ENCODE measurements around the gene DOCK9. TPM values are rescaled to one million over a fixed set of nuclear protein-coding genes. Genes with fewer than 3 reads are reported as not detected.
A peak's percentile ranks its signal among the peaks of the same experiment; 100 is the strongest.

Gene DOCK9
- total RNA-seq, 1 donor from 2014 or later: 46.2 TPM

- no peak for DNase-seq (ENCODE audit: extremely low spot score, unreplicated experiment)
- H3K27me3 Mint-ChIP-seq: no peaks in the 10 kb centered on the region
- H3K9me3 Mint-ChIP-seq: no peaks in the 10 kb centered on the region
- H3K4me3 Mint-ChIP-seq: no peak overlapping the region
- peak overlapping the region; percentile 59 for H3K27ac Mint-ChIP-seq
- H3K4me1 Mint-ChIP-seq (ENCODE audit: unreplicated experiment): peaks cover 30% of the 10 kb centered on the region
- TF ChIP-seq CTCF (conservative IDR thresholded peaks at IDR 0.05): no peak
- H3K36me3 Mint-ChIP-seq: peaks cover 3% of the 10 kb centered on the region
Observed at GRCh38 chr13:98822225-98822606, 155.6 kb downstream of the DOCK9 start.

- Mint-ChIP-seq H3K4me1 (ENCODE audit: unreplicated experiment) (peaks cover 28% of the 10 kb centered on the region), H3K36me3 (peaks cover 3% of the 10 kb centered on the region), H3K4me3 (peak overlapping the region; percentile 9), H3K9me3 (no peaks in the 10 kb centered on the region), H3K27me3 (no peaks in the 10 kb centered on the region), H3K27ac (peak overlapping the region; percentile 59)
- no peak for TF ChIP-seq CTCF (conservative IDR thresholded peaks at IDR 0.05)
- DNase-seq (ENCODE audit: extremely low spot score, unreplicated experiment): no peak
Observed at GRCh38 chr13:98821372-98822224, 156.3 kb downstream of the DOCK9 start.

GRCh38 chr13:98820744-98821371, 157.0 kb downstream of the DOCK9 start:
- H3K4me3 Mint-ChIP-seq: no peak overlapping the region
- H3K4me1 Mint-ChIP-seq (ENCODE audit: unreplicated experiment): peaks cover 21% of the 10 kb centered on the region
- DNase-seq (ENCODE audit: extremely low spot score, unreplicated experiment): no peak
- TF ChIP-seq CTCF (conservative IDR thresholded peaks at IDR 0.05): no peak
- no peaks in the 10 kb centered on the region for H3K27me3 Mint-ChIP-seq
- no peaks in the 10 kb centered on the region for H3K9me3 Mint-ChIP-seq
- peak overlapping the region; percentile 59 for H3K27ac Mint-ChIP-seq
- peaks cover 3% of the 10 kb centered on the region for H3K36me3 Mint-ChIP-seq

- no peak for DNase-seq (ENCODE audit: extremely low spot score, unreplicated experiment)
- H3K9me3 Mint-ChIP-seq: no peaks in the 10 kb centered on the region
- H3K36me3 Mint-ChIP-seq: peaks cover 3% of the 10 kb centered on the region
- no peak overlapping the region for H3K4me3 Mint-ChIP-seq
- no peak for TF ChIP-seq CTCF (conservative IDR thresholded peaks at IDR 0.05)
- no peak overlapping the region for H3K27ac Mint-ChIP-seq
- H3K27me3 Mint-ChIP-seq: no peaks in the 10 kb centered on the region
- H3K4me1 Mint-ChIP-seq (ENCODE audit: unreplicated experiment): peaks cover 21% of the 10 kb centered on the region
Observed at GRCh38 chr13:98820300-98820699, 157.6 kb downstream of the DOCK9 start.

GRCh38 chr13:98819382-98820010, 158.4 kb downstream of the DOCK9 start:
- Mint-ChIP-seq H3K27me3 (no peaks in the 10 kb centered on the region), H3K9me3 (no peaks in the 10 kb centered on the region), H3K4me3 (no peak overlapping the region), H3K4me1 (ENCODE audit: unreplicated experiment) (peaks cover 21% of the 10 kb centered on the region), H3K36me3 (no peaks in the 10 kb centered on the region), H3K27ac (no peak overlapping the region)
- DNase-seq (ENCODE audit: extremely low spot score, unreplicated experiment): no peak
- TF ChIP-seq CTCF (conservative IDR thresholded peaks at IDR 0.05): no peak

All from type B pancreatic cell (in vitro differentiated cells).